ENCODE data around the gene POLR1D.

- TF ChIP-seq, protein P1, sequence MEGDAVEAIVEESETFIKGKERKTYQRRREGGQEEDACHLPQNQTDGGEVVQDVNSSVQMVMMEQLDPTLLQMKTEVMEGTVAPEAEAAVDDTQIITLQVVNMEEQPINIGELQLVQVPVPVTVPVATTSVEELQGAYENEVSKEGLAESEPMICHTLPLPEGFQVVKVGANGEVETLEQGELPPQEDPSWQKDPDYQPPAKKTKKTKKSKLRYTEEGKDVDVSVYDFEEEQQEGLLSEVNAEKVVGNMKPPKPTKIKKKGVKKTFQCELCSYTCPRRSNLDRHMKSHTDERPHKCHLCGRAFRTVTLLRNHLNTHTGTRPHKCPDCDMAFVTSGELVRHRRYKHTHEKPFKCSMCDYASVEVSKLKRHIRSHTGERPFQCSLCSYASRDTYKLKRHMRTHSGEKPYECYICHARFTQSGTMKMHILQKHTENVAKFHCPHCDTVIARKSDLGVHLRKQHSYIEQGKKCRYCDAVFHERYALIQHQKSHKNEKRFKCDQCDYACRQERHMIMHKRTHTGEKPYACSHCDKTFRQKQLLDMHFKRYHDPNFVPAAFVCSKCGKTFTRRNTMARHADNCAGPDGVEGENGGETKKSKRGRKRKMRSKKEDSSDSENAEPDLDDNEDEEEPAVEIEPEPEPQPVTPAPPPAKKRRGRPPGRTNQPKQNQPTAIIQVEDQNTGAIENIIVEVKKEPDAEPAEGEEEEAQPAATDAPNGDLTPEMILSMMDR (optimal IDR thresholded peaks at IDR 0.05 in 1 of 3, IDR thresholded peaks at IDR 0.05 in 1 of 3, conservative IDR thresholded peaks at IDR 0.05 in 1 of 3; ENCODE audit: extremely low read depth in 1 of 3, insufficient read depth in 2 of 3, low read length in 3 of 3), result no peak
- no peak for TF ChIP-seq EZH2 (IDR thresholded peaks at IDR 0.05; ENCODE audit: low read length)
These were observed 1.2 kb downstream of the POLR1D start for GRCh38 chr13:27622881-27623280.
